DOHH2 (cell line): ENCODE data around the gene MORC2.

Source experiments
- H3F3A ChIP-seq: fragments of 200-600 bp; sonication (generic), shearing (Covaris generic); 2 replicates; pipeline ENCODE4 v1.6.0; 2016; ENCODE audit warnings: antibody characterized with exemption, mild to moderate bottlenecking; ENCODE audit not compliant: control insufficient read depth, insufficient read depth
- H3K27ac ChIP-seq: fragments of 200-600 bp; sonication (generic); 2 replicates; pipeline ENCODE4 v1.5.1; 2014; ENCODE audit warnings: low read depth, mild to moderate bottlenecking, low read length, moderate library complexity
- H3K27me3 ChIP-seq: fragments of 200-600 bp; sonication (generic); 2 replicates; pipeline ENCODE4 v1.6.1; 2014; ENCODE audit warnings: mild to moderate bottlenecking, low read length, mixed read lengths; ENCODE audit not compliant: control insufficient read depth
- H3K36me3 ChIP-seq: fragments of 200-600 bp; sonication (generic); 2 replicates; pipeline ENCODE4 v1.6.1; 2014; ENCODE audit warnings: mild to moderate bottlenecking, low read length, moderate library complexity, mixed read lengths; ENCODE audit not compliant: control insufficient read depth
- H3K4me1 ChIP-seq: fragments of 200-600 bp; sonication (generic); 2 replicates; pipeline ENCODE4 v1.6.1; 2014; ENCODE audit warnings: mild to moderate bottlenecking, low read length, mixed read lengths; ENCODE audit not compliant: control insufficient read depth
- H3K4me2 ChIP-seq: fragments of 200-600 bp; sonication (generic); 2 replicates; pipeline ENCODE4 v1.6.0; 2014; ENCODE audit warnings: mild to moderate bottlenecking, low read length, moderate library complexity
- H3K4me3 ChIP-seq: fragments of 200-600 bp; sonication (generic); 2 replicates; pipeline ENCODE4 v1.5.1; 2014; ENCODE audit warnings: mild to moderate bottlenecking, low read length, mixed read lengths
- H3K79me2 ChIP-seq: fragments of 200-600 bp; sonication (generic); 2 replicates; pipeline ENCODE4 v1.6.1; 2014; ENCODE audit warnings: mild to moderate bottlenecking, low read length, mixed read lengths; ENCODE audit not compliant: control insufficient read depth
- H3K9me2 ChIP-seq: fragments of 200-600 bp; sonication (generic); replicated peaks from 2 replicates; pipeline ENCODE4 v1.6.1; 2014; ENCODE audit warnings: mild to moderate bottlenecking, low read length, mixed read lengths; ENCODE audit not compliant: control insufficient read depth
- H3K9me3 ChIP-seq: fragments of 200-600 bp; sonication (generic); 2 replicates; pipeline ENCODE4 v1.6.1; 2014; ENCODE audit warnings: antibody characterized with exemption, low read length, mixed read lengths; ENCODE audit not compliant: control insufficient read depth, insufficient read depth
- H4K20me1 ChIP-seq: fragments of 200-600 bp; sonication (generic); 2 replicates; pipeline ENCODE4 v1.6.0; 2014; ENCODE audit warnings: low read depth, mild to moderate bottlenecking, antibody characterized with exemption, low read length, moderate library complexity; ENCODE audit not compliant: control insufficient read depth, insufficient read depth
- CTCF ChIP-seq: fragments of 200-600 bp; sonication (generic); IDR thresholded peaks from one replicate; pipeline ENCODE4 v1.5.1; 2014; ENCODE audit warnings: antibody characterized with exemption, mild to moderate bottlenecking, low read depth, low read length; ENCODE audit not compliant: poor library complexity, severe bottlenecking
- EZH2phosphoT487 ChIP-seq: fragments of 200-600 bp; sonication (generic); IDR thresholded peaks from 2 replicates; pipeline ENCODE4 v1.6.1; 2017; ENCODE audit warnings: borderline replicate concordance, mild to moderate bottlenecking, antibody characterized with exemption, low read length, moderate library complexity, mixed read lengths

The MORC2 gene

GRCh38 chr22:30953206-30953605, 15.4 kb downstream of the MORC2 start:
- no peaks in the 10 kb centered on the region for H4K20me1 ChIP-seq
- no peaks in the 10 kb centered on the region for H3K4me1 ChIP-seq
- peaks cover 90% of the 10 kb centered on the region for H3K36me3 ChIP-seq
- H3K27me3 ChIP-seq = no peaks in the 10 kb centered on the region
- no peak overlapping the region for H3K4me2 ChIP-seq
- no peak overlapping the region for H3K27ac ChIP-seq
- H3K9me2 ChIP-seq = no peaks in the 10 kb centered on the region
- H3K4me3 ChIP-seq = no peak overlapping the region
- H3F3A ChIP-seq = no peaks in the 10 kb centered on the region
- H3K9me3 ChIP-seq = no peaks in the 10 kb centered on the region
- peaks cover 4% of the 10 kb centered on the region; the same call in 1 of the 2 replicates for H3K79me2 ChIP-seq
- TF ChIP-seq CTCF (no peak), EZH2phosphoT487 (no peak)

- no peaks in the 10 kb centered on the region for H3K27me3 ChIP-seq
- H3K4me1 ChIP-seq = no peaks in the 10 kb centered on the region
- peaks cover 90% of the 10 kb centered on the region for H3K36me3 ChIP-seq
- H3K4me2 ChIP-seq = no peak overlapping the region
- no peaks in the 10 kb centered on the region for H4K20me1 ChIP-seq
- TF ChIP-seq CTCF (no peak), EZH2phosphoT487 (no peak)
- H3K9me2 ChIP-seq = no peaks in the 10 kb centered on the region
- H3K27ac ChIP-seq = no peak overlapping the region
- no peak overlapping the region for H3K4me3 ChIP-seq
- no peaks in the 10 kb centered on the region for H3F3A ChIP-seq
- no peaks in the 10 kb centered on the region for H3K79me2 ChIP-seq
- no peaks in the 10 kb centered on the region for H3K9me3 ChIP-seq
Measured at GRCh38 chr22:30949934-30950660, 18.5 kb downstream of the MORC2 start.

DNA sequence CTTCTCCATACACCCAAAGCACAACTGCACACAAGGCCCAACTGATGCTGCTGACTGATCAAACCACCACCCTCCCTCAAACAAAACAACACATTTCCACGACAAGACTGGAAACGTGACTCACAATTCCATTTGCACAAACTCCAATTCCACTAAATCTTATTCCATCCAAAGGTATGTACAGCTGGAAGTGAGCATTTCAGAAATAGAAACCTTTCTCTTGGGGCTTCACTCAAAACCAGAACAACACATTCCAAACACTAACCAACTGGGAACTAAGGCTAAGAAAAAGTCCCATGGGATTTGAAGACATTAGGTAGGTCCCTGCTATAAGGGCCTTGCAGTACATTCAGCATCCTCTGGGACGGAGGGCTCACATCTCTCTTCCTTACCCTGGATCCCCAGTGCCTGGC, 19.6 kb downstream of the MORC2 start:
- Histone ChIP-seq H3K4me1 (no peaks in the 10 kb centered on the region), H3K9me3 (no peaks in the 10 kb centered on the region), H3K36me3 (peaks cover 93% of the 10 kb centered on the region), H3K27ac (no peak overlapping the region), H3K4me3 (no peak overlapping the region), H3K27me3 (no peaks in the 10 kb centered on the region), H3K79me2 (no peaks in the 10 kb centered on the region), H4K20me1 (no peaks in the 10 kb centered on the region), H3K4me2 (no peak overlapping the region), H3K9me2 (no peaks in the 10 kb centered on the region), H3F3A (no peaks in the 10 kb centered on the region)
- no peak for TF ChIP-seq EZH2phosphoT487
- TF ChIP-seq CTCF = no peak
